Measurements from ENCODE around the gene SH3PXD2B.

SH3PXD2B gene

DNA sequence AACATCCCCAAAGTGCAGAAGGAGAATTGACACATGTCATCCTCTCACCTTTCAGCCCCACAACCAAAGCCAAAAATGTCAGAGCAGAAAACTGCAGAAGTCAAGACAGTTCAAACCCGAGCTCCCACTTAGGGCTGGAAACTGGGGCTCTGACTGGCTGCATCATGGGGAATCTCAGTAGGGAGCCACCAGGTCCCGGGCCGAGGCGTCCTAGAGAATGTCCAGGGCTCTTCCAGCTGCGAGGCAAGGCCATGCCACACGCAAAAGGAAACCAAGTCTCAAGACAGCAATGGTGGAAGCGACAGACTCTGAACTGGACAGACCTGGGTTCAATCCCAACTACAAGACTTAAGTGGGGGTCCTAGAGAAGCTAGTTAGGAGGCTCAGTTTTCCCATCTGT lies 13.8 kb downstream of the SH3PXD2B start:
- DNase-seq (ENCODE audit: low read depth), result no peak
- no peak overlapping the region for H3K4me3 ChIP-seq (ENCODE audit: low read depth, low read length)

DNA sequence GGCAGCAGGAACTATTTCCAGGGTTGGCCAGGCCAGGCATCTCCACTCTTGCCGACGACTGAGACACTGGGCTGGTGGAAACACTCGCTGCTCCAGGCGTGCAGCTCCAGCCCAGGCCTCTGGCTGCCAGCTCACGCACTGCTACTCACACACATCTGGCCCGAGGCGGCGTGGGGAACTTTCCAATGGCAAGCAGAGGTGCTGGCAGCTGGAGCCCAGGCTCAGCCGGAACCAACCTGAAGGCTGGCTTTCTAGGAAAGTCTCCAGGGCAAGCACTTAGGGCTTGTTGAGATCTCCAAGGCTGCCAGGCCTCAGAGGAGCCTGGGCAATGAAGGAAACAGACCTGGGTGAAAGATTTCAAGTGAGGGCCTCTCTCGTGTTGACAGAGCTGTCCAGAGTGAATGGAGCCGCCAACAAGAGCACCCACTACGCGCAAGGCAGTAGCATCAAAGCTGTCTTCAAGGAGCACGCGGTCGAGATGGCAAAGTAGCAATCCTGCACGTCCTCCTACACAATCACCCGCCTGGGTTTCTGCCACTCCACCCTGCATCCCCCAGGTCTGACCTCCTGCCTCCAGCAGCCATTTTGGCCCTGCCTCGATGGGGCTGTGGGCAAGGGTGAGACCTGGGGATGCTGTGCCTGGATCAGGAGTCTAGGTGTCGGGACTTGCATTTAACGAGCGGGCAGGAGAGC lies 14.4 kb downstream of the SH3PXD2B start:
- no peak for DNase-seq (ENCODE audit: low read depth)
- H3K4me3 ChIP-seq (ENCODE audit: low read depth, low read length), result no peak overlapping the region

DNA sequence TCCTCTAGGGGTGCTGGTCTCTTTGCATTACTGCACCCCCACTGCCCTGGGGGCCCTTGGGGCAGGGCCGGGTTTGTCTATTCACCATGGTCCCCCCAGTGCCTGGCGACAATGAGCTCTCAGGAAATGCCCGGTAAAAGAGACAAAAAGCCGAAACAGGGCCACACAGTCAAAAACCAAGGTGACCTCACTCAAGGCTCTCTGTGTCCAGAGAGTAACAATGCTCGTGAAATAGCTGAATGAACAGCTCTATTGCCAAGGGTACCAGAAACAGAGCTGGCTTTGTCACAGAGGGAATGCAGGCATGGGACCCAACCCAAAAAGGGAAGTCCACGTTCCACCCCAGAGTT lies 16.0 kb downstream of the SH3PXD2B start:
- H3K4me3 ChIP-seq (ENCODE audit: low read depth, low read length), result no peak overlapping the region

DNA sequence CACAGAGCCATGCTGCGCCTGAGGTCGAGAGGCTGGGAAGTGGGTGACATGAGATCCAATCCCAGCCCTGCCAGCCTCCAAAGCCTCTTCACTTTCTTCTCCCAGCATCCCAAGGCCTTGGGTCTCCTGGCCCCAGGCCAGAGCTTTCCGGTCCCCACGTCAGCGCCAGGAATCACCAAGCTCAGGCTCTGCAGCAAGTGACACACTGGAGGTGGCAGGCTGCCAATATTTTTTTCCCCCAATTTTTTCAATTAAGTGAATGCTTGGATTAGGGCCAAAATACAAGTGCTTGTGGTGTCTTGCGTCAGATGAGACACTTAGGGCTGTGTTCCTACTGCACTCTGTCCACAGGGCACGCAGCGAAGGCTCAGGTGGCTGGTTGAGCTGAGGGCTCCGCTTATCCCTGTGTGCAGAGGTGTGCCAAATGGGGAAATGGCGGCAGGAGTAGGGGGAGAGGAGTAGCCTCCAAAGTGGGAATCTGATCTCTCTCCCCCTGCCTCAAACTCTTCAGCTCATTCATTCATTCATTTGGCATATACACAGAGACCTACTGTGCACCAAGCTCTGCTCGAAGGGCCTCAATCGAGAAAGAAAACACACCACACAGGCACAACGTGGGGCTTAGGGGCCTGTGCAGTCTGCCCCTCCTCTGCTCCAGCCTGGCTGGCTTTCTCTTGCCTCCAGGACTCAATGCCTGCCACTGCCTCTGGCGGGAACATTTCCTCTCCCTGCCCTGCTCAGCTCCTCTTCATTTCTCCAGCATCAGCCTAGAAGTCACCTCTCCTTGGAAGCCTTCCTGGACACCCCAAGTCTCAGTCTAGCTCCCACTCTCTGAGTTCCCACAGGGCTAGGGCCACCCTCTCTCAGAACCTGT lies 16.6 kb downstream of the SH3PXD2B start:
- no peak overlapping the region for H3K4me3 ChIP-seq (ENCODE audit: low read depth, low read length)
- DNase-seq (ENCODE audit: low read depth), result peak; percentile 78

More for the DNA sequence above, 16.0 kb downstream of the SH3PXD2B start:
- no peak for DNase-seq (ENCODE audit: low read depth)

DNA sequence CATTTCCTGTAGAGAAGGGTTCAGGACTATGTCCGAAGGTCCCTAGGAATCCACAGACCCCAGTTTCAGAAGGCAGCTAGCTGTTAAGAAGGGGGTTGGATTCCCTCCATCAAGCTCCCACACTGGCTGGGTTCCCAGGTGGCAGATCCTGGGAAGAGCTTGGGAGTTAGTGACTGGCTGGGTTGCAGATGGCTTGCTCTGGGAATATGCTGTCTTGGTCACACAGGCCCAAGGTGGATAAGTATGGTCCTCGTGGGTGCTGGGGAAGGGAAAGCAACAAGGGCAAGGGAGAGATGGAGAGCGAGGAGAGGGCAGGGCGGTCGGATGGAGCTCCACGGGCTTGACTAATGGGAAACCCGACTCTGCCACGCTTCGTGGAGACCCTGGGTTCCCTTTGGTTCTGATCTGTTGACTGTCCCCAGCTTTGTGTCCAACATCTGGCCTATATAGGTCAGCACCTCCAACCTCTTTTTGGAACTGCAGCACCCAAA lies 17.4 kb downstream of the SH3PXD2B start:
- H3K4me3 ChIP-seq (ENCODE audit: low read depth, low read length), result no peak overlapping the region
- no peak for DNase-seq (ENCODE audit: low read depth)

DNA sequence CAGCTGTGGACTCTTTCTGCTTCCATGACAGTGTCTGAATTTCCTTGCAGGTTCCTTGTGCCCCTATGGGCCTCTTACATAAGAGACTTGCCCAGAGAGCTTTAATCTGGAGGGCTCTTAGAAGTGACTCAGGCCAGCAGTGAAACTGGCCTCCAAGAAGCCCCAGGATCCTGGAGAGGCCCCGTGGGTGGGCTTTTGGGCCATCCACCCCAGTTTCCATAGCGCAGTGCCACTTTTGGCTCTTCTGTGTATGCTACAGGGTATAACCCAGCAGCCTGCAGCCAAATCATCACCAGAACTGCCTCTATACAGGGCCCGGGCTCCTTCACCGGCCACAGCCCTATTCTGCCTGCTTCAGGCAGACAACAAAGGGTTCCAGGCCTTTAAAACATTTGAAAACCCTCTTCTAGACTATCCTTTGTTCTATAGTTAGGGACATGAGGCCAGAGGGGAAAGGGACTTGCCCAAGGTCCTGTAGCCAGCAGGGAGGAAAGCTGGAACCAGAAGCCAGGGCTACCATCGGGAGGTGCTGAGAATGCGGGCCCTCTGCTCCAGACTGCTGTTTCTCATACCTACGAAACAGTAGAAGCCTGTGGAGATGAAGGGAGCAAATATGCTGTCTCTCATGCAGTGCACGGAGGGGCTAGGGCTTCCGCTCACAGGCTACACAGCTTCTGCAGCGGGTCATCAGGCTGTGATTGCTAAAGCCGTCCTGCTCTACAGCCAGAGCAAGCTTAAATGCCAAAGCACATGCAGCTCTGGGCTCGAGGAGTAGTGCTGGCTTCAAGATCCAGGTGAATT lies 18.0 kb downstream of the SH3PXD2B start:
- H3K4me3 ChIP-seq (ENCODE audit: low read depth, low read length), result no peak overlapping the region
- no peak for DNase-seq (ENCODE audit: low read depth)

DNA sequence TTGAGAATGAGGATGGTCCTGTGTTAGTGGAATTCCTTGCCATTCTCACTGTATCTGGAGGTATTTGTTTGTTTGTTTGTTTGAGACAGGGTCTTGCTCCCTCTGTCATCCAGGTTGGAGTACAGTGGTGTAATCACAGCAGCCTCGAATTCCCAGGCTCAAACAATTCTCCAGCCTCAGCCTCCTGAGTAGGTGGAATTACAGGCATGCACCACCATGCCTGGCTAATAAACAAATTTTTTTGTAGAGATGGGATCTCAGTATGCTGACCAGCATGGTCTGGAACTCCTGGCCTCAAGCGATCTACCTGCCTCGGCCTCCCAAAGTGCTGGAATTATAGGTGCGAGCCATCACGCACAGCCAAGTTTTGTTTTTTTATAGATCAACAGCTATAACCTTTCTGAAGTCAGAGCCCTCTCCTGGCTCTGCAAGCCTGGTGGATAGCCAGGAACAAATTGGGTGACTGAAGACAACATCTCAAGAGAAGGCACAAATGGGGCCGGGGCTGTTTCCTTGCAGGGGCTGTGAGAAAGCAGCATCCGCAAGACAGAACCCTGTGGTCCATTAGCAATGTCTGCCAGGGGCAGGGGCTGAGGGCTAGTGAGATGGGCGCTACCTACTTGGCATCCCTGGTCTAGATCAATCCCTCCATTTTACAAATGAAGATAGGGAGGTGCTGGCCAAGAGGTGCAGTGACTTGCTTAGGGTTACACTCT lies 18.8 kb downstream of the SH3PXD2B start:
- no peak for DNase-seq (ENCODE audit: low read depth)
- H3K4me3 ChIP-seq (ENCODE audit: low read depth, low read length), result no peak overlapping the region

DNA sequence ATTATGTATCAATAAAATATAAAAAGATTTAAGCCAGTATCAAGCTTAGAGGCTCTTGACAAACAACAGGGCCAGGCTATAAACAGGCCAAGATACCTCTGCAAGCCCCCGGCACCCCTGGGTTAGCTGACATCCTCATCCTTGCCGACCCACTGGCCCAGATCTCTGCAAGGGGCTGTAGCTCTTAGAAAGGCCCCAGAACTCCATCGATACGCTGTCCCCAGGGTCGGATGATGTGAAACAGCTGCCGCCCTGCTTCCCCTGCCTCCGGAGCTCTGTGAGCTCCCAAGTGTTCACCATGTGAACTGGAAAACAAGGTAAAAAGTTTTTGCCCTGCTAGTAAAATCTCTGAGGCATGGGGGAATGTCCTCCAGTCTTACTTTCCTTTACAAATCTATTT lies 20.1 kb downstream of the SH3PXD2B start:
- H3K4me3 ChIP-seq (ENCODE audit: low read depth, low read length), result no peak overlapping the region
- no peak for DNase-seq (ENCODE audit: low read depth)

DNA sequence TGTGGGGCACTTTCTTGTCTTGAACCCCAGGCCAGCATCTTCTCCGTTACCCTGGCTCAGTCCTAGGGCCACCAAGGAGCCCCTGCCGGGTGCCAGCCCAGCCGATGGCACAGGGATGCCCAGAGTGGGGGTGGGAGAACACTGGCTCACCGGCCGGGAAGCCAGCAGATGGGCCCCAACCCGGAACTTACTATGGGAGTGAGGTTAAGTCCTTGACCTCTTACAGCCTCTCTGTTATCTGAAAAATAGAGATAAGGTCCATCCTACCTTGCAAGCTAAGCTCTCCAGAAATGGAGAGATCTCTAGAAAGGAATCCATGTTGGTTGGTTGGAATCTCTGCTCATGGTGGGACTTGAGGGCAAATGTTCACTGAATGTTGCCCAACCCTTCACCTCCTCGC lies 20.8 kb downstream of the SH3PXD2B start:
- no peak overlapping the region for H3K4me3 ChIP-seq (ENCODE audit: low read depth, low read length)
- DNase-seq (ENCODE audit: low read depth), result no peak

DNA sequence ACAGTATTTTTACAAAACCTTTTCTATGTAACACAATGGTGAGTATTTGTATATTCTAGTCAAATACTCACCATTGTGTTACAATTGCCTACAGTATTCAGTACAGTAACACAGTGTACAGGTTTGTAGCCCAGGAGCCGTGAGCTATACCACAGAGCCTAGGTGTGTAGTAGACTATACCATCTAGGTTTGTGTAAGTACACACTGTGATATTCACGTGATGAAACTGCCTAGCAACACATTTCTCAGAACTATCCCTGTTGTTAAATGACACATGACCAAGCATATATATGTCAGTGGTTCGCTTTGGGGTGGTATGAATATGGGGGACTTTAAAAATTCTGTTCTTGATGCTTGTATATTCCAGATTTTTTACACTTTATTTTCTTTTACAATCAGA lies 21.3 kb downstream of the SH3PXD2B start:
- no peak for DNase-seq (ENCODE audit: low read depth)
- H3K4me3 ChIP-seq (ENCODE audit: low read depth, low read length), result no peak overlapping the region

DNA sequence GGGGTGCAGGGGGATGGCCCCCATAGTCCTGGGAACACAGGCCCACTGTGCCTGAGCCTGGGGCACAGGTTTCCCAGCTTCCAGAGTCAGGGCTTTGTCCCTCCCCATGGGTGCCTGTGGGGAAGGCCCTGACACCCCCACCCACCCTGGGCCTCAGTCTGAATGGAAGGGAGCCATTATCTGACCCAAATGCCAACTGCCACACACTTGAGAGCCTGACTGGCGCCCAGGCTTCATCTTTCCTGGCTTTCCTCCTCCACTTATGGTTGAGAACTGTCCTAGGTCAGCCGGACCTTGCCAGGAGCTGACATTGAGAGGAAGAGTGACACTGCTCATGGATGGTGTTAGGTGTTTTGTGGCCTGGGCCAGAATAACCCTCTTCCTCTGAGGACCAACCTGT lies 24.0 kb downstream of the SH3PXD2B start:
- DNase-seq (ENCODE audit: low read depth), result no peak
- no peak overlapping the region for H3K4me3 ChIP-seq (ENCODE audit: low read depth, low read length)

DNA sequence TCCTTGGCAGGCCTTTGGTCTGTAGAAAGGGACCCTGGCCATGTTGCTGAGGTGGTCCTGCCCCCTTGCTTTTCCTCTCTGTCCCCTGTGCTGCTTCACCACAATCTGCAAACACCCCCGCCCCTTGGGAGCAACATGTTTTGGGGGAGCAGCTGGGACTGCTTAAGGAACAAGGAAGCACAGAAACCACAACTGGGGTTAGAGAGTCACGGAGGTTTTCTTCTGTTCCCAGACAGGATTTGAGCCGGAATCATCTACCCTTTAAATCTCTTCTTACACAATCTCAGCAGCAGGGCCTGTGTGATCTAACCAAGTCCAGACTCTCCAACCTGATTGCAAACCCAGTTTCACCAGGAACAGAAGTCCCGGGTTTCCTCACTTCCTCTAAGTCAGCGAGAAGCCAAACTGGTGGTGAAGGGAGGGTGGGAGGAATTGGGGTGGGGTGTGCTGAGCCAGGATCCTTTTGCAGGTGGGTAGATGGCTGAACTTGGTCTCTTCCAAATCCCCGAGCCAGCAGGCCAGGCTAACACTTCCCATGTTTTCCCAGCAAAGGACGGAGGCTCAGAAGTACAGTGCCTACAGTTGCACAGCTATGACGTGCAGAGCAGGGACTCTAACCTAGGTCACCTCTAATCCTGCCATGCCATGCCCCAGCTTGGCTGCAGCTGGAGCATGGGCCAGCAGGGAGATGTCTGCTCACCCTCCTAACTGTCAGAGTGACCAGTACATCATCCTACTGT lies 25.0 kb downstream of the SH3PXD2B start:
- H3K4me3 ChIP-seq (ENCODE audit: low read depth, low read length), result no peak overlapping the region
- peak; percentile 77 for DNase-seq (ENCODE audit: low read depth)

DNA sequence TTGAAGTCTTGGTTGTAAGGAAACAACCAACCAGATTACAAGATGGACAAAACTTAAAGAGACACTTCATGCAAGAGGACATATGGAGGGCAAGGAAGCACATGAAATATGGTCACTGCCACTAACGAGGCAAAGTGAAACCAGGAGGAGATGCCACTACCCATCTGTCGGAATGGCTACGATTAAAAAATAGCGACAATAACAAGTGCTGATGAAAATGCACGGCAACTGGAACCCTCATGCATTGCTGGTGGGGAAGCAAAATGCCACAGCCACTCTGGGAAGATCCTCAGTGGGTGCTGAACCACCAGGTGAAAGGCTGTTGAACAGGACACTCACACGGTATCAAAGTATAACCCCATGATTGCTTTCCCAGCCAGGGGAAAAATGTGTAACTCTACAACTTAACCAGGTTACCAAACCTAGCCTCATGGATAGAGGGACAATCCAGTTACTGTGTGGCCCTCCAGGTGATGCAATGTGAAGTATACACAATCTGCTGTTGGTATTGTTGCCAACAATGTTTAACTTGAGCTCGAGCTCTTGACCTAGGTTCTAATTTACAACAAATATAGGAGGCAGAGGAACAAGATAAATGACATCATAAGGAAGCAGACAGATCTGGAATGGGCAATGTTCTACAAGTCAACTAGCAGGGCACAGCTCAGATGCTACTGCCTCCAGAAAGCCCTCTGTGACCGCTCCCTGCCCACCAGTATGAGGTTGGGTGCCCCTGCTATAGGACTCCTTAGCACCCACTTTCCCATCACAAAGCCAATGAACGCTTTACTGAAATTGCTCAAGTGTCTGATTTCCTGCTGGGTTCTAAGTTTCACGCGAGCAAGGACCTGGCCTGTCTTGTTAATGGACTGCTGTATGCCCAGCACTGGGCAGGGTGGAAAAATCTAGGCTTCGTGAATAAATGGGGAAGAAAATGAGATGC lies 25.8 kb downstream of the SH3PXD2B start:
- DNase-seq (ENCODE audit: low read depth), result no peak
- H3K4me3 ChIP-seq (ENCODE audit: low read depth, low read length), result no peak overlapping the region

DNA sequence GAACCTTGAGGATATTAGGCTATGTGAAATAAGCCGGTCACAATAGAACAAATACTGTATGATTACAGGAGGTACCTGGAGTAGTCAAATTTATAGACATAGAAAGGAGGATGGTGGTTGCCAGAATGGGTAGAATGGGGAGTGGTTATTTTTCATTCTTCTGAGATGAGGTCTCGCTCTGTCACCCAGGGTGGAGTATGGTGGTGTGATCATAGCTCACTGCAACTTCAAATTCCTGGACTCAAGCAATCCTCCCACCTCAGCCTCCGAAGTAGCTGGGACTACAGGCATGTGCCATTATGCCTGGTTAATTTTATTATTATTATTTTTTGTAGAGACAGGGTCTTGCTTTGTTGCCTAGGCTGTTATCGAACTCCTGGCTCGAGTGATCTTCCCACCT lies 27.1 kb downstream of the SH3PXD2B start:
- no peak for DNase-seq (ENCODE audit: low read depth)
- no peak overlapping the region for H3K4me3 ChIP-seq (ENCODE audit: low read depth, low read length)

DNA sequence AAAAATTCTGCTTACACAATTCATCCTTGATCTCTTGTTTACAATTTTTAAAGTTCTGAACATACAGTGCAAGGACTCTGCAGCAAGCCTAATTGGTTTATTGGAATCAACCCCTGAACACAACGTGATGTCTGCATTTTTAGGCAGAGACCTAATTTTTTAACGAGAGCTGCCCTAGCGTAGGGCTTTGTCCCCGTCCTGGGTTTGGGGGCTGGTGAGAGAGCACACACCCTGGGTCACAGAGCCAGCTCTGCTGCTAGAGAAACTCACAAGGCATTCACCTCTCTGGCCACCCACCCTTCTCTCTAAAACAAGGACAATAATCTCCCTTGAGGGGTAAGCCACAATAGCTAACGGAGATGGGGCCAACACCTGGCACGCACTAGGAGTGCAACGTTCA lies 28.2 kb downstream of the SH3PXD2B start:
- no peak overlapping the region for H3K4me3 ChIP-seq (ENCODE audit: low read depth, low read length)
- no peak for DNase-seq (ENCODE audit: low read depth)

DNA sequence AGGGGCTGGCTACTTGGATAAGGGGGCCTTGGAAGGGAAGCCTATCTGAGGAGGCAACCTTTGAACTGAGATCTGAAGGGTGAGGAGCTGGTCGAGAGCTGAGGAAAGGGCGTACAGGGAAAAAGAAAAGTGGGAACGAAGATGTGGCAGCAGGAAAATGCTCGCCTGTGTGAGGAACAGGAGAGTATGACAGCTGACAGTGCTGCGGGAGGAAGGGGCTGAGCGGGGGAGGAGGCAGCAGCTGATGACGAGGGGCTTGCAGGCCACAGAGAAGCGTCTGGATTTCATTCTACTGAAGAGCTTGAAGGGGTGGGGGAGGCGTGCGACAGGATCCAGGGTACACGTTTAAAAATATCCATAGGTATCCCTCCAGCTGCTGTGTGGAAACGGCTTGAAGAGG lies 28.9 kb downstream of the SH3PXD2B start:
- DNase-seq (ENCODE audit: low read depth), result no peak
- no peak overlapping the region for H3K4me3 ChIP-seq (ENCODE audit: low read depth, low read length)

DNA sequence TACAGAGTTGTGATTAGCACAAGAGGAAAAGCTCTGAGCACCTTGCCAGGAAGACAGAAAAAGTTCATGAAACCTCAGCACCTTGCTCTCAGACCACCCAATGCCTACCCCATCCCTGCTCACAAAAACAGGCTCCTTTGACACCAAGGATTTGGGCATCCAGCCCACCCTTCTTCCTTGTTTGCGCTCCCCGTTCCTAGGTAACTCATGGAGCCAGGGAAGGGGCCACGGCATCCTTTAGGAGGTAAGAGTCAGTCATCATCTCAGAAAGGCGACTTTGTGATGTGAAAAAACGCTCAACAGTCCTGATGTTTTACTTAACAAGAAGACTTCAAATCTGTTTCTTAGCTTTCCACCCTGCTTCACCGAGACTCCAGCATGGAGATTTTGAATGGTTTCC lies 29.5 kb downstream of the SH3PXD2B start:
- DNase-seq (ENCODE audit: low read depth), result no peak
- H3K4me3 ChIP-seq (ENCODE audit: low read depth, low read length), result no peak overlapping the region

DNA sequence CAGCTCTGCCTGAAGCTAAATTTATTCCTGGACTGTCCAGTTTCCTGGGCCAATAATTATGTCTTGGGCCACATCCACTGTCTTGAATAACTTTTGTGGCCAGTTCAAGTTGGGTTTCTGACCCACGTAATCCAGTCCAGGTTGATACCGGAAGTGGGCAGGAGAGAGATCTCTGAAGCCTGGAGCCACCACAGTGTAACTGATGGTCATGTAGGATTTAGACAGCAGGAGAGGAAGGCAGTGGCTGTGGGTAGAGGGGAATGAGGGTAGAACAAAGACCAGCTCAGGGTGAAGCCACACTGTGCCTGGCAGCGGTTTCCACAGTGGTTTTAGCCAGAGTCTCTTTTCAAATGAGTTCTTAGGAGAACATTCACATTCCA lies 30.2 kb downstream of the SH3PXD2B start:
- no peak overlapping the region for H3K4me3 ChIP-seq (ENCODE audit: low read depth, low read length)
- no peak for DNase-seq (ENCODE audit: low read depth)
